Astrocyte (in vitro differentiated cells and primary cell): ENCODE measurements around the gene CBLN4. TPM values are rescaled to one million over a fixed set of nuclear protein-coding genes. Genes with fewer than 3 reads are reported as not detected.

Source experiments
- DNase-seq: peaks from one replicate; pipeline ENCODE4 v3.0.0-alpha.2; 2010; ENCODE audit warnings: low read depth
- FAIRE-seq: peaks from 2 replicates; lab custom pipeline; 2011; peaks lifted over from hg19 to GRCh38; lab: Jason Lieb, UNC
- H2AFZ ChIP-seq: 2 replicates; pipeline ENCODE4 v1.6.0; 2012; ENCODE audit warnings: low read depth, low read length, inconsistent platforms
- H3K27ac ChIP-seq: 2 replicates; pipeline ENCODE4 v1.5.1; 2011; ENCODE audit warnings: low read depth, low read length, inconsistent platforms
- H3K27me3 ChIP-seq: 2 replicates; pipeline ENCODE4 v1.6.0; 2011; ENCODE audit warnings: low read length, inconsistent platforms; ENCODE audit not compliant: insufficient read depth
- H3K36me3 ChIP-seq: 2 replicates; pipeline ENCODE4 v1.5.1; 2011; ENCODE audit warnings: low read length, inconsistent platforms; ENCODE audit not compliant: insufficient read depth
- H3K4me1 ChIP-seq: 2 replicates; pipeline ENCODE4 v1.5.1; 2011; ENCODE audit warnings: low read length, inconsistent platforms; ENCODE audit not compliant: insufficient read depth
- H3K4me2 ChIP-seq: 2 replicates; pipeline ENCODE4 v1.6.0; 2012; ENCODE audit warnings: low read length, inconsistent platforms
- H3K4me3 ChIP-seq: 2 replicates; pipeline ENCODE4 v1.5.1; 2011; ENCODE audit warnings: low read depth, mild to moderate bottlenecking, low read length, inconsistent platforms; ENCODE audit not compliant: insufficient read depth
- H3K79me2 ChIP-seq: 2 replicates; pipeline ENCODE4 v1.6.0; 2012; ENCODE audit warnings: mild to moderate bottlenecking, low read length, inconsistent platforms; ENCODE audit not compliant: insufficient read depth
- H3K9ac ChIP-seq: 2 replicates; pipeline ENCODE4 v1.6.0; 2012; ENCODE audit warnings: mild to moderate bottlenecking, low read length, inconsistent platforms
- H3K9me3 ChIP-seq: 2 replicates; pipeline ENCODE4 v1.5.1; 2012; ENCODE audit warnings: low read depth, mild to moderate bottlenecking, low read length, inconsistent platforms; ENCODE audit not compliant: insufficient read depth
- H4K20me1 ChIP-seq: 2 replicates; pipeline ENCODE4 v1.6.0; 2012; ENCODE audit warnings: low read length, inconsistent platforms; ENCODE audit not compliant: insufficient read depth
- H3K27ac Mint-ChIP-seq: one replicate; pipeline ENCODE4 v1.8.0; 2021; ENCODE audit warnings: mild to moderate bottlenecking, mixed read lengths; ENCODE audit not compliant: unreplicated experiment
- H3K27me3 Mint-ChIP-seq: one replicate; pipeline ENCODE4 v1.8.0; 2021; ENCODE audit warnings: low read depth, mixed read lengths; ENCODE audit not compliant: unreplicated experiment
- H3K36me3 Mint-ChIP-seq: one replicate; pipeline ENCODE4 v1.8.0; 2021; ENCODE audit warnings: low read depth, mixed read lengths; ENCODE audit not compliant: unreplicated experiment
- H3K4me1 Mint-ChIP-seq: one replicate; pipeline ENCODE4 v1.8.0; 2021; ENCODE audit warnings: low read depth, mixed read lengths; ENCODE audit not compliant: unreplicated experiment
- H3K4me3 Mint-ChIP-seq: one replicate; pipeline ENCODE4 v1.8.0; 2021; ENCODE audit warnings: mild to moderate bottlenecking, moderate library complexity, mixed read lengths; ENCODE audit not compliant: unreplicated experiment
- H3K9me3 Mint-ChIP-seq: one replicate; pipeline ENCODE4 v1.8.0; 2021; ENCODE audit warnings: mild to moderate bottlenecking, mixed read lengths; ENCODE audit not compliant: unreplicated experiment
- EZH2 ChIP-seq: IDR thresholded peaks from 2 replicates; pipeline ENCODE4 v1.6.1; 2012; ENCODE audit warnings: mild to moderate bottlenecking, low read length, inconsistent platforms; ENCODE audit not compliant: insufficient read depth
- total RNA-seq: library from RNA; stranded (reverse); gene quantifications from 2 replicates; pipeline ENCODE4 v1.2.1, GENCODE V29; 2021
- TF ChIP-seq, protein P1 (sequence below): IDR thresholded peaks from 2 replicates; pipeline ENCODE4 v1.5.1; 2011; ENCODE audit warnings: low read depth, mild to moderate bottlenecking, inconsistent platforms, low read length, moderate library complexity; ENCODE audit not compliant: insufficient read depth

The CBLN4 gene
- total RNA-seq, 1 donor from 2014 or later, result not detected

DNA sequence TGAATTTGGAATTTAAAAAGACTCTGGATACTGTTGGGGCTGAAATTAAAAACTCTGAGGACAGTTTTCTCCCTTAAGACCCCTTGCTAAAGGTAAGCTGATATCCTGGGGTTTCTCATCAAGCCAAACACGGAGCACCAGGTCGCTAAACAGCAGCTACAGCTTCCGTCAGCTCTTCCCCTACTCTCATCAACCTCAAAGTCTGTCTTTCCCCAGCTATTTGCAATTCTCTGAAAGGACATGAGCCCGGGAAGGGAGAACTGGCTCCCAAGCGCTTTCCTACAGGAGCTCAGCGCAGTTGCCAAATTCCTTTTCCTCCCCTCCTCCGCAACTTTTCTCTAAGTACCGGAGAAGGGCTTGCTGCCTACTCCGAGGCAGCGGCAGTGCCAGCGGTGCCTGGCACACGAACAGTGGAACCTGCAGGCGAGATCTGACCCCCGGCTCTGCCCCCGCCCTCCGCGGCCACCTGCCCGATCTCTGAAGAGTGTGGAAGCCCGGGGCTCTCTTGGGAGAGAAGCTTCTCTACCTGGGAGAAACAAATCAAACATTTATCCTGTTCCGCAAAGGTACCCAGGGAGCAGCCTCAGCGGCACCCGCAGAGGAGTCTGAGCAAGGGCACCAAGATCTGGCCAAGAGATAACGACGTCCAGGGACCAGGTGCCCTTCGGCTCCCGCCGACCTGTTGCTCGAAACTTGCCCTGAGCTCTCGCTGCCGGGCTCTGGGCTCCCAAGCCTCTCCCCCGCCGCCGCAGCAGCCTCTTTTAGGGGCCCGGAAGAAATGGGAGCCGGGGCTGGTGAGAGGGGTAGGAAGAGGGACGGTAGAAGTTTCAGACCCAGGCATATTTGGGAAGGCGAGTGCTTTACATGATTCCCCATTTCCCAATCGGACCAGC is 2.2 kb downstream of the CBLN4 start:
- H3K27ac Mint-ChIP-seq, result no peak overlapping the region
- H3K9me3 Mint-ChIP-seq, result peaks cover 6% of the 10 kb centered on the region
- H3K9ac ChIP-seq, result no peak overlapping the region
- no peaks in the 10 kb centered on the region for H3K36me3 Mint-ChIP-seq
- H3K4me2 ChIP-seq, result no peak overlapping the region
- no peaks in the 10 kb centered on the region for H3K79me2 ChIP-seq
- H3K9me3 ChIP-seq, result no peaks in the 10 kb centered on the region
- peaks cover 9% of the 10 kb centered on the region for H3K27me3 ChIP-seq
- TF ChIP-seq, protein P1, sequence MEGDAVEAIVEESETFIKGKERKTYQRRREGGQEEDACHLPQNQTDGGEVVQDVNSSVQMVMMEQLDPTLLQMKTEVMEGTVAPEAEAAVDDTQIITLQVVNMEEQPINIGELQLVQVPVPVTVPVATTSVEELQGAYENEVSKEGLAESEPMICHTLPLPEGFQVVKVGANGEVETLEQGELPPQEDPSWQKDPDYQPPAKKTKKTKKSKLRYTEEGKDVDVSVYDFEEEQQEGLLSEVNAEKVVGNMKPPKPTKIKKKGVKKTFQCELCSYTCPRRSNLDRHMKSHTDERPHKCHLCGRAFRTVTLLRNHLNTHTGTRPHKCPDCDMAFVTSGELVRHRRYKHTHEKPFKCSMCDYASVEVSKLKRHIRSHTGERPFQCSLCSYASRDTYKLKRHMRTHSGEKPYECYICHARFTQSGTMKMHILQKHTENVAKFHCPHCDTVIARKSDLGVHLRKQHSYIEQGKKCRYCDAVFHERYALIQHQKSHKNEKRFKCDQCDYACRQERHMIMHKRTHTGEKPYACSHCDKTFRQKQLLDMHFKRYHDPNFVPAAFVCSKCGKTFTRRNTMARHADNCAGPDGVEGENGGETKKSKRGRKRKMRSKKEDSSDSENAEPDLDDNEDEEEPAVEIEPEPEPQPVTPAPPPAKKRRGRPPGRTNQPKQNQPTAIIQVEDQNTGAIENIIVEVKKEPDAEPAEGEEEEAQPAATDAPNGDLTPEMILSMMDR, result no peak
- TF ChIP-seq EZH2, result no peak
- H3K27me3 Mint-ChIP-seq, result no peaks in the 10 kb centered on the region
- no peaks in the 10 kb centered on the region for H3K36me3 ChIP-seq
- no peak overlapping the region for H3K4me3 Mint-ChIP-seq
- no peak for FAIRE-seq
- no peak overlapping the region for H3K4me3 ChIP-seq
- H3K4me1 ChIP-seq, result no peaks in the 10 kb centered on the region
- no peaks in the 10 kb centered on the region for H4K20me1 ChIP-seq
- H3K27ac ChIP-seq, result no peak overlapping the region
- no peak for DNase-seq
- H3K4me1 Mint-ChIP-seq, result no peaks in the 10 kb centered on the region
- no peak overlapping the region for H2AFZ ChIP-seq

DNA sequence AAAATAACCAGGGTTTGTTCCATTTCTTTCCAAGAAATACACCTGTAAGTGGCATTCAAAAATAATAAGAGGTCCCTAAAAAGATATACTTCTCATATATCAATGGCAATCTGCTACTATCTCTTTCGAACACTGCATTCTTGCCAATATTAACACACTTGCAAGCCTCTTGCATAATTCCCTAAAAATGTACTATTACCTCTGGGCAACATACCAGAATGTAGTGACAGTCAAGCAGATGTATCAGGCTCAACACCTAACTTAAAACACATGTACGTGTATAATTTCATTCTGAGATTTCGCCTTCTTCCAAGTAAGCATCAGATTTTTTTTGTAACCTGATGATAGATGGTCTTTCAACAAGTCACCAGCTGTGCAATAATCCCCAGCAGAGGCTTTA is 3.4 kb downstream of the CBLN4 start:
- no peak for FAIRE-seq
- no peak for TF ChIP-seq EZH2
- TF ChIP-seq, protein P1, result no peak
- no peaks in the 10 kb centered on the region for H3K9me3 ChIP-seq

More for the DNA sequence above, 3.4 kb downstream of the CBLN4 start:
- H3K79me2 ChIP-seq, result no peaks in the 10 kb centered on the region
- peaks cover 9% of the 10 kb centered on the region for H3K27me3 ChIP-seq
- H3K27ac ChIP-seq, result no peak overlapping the region
- H3K4me1 ChIP-seq, result no peaks in the 10 kb centered on the region
- no peak overlapping the region for H3K4me2 ChIP-seq
- no peak for DNase-seq
- Mint-ChIP-seq H3K36me3 (no peaks in the 10 kb centered on the region), H3K4me1 (no peaks in the 10 kb centered on the region), H3K27ac (no peak overlapping the region), H3K9me3 (peaks cover 8% of the 10 kb centered on the region), H3K27me3 (no peaks in the 10 kb centered on the region), H3K4me3 (no peak overlapping the region)
- H2AFZ ChIP-seq, result no peak overlapping the region
- no peak overlapping the region for H3K4me3 ChIP-seq
- no peaks in the 10 kb centered on the region for H3K36me3 ChIP-seq
- no peaks in the 10 kb centered on the region for H4K20me1 ChIP-seq
- no peak overlapping the region for H3K9ac ChIP-seq
